GM21737 (cell line): ENCODE data around the gene CTNND2.

Source experiments
- ATAC-seq: cut with Tn5 transposase; IDR thresholded peaks from one replicate; pipeline ENCODE4 v1.9.1; 2021; ENCODE audit warnings: mild to moderate bottlenecking, moderate library complexity; ENCODE audit not compliant: unreplicated experiment

Gene CTNND2

DNA sequence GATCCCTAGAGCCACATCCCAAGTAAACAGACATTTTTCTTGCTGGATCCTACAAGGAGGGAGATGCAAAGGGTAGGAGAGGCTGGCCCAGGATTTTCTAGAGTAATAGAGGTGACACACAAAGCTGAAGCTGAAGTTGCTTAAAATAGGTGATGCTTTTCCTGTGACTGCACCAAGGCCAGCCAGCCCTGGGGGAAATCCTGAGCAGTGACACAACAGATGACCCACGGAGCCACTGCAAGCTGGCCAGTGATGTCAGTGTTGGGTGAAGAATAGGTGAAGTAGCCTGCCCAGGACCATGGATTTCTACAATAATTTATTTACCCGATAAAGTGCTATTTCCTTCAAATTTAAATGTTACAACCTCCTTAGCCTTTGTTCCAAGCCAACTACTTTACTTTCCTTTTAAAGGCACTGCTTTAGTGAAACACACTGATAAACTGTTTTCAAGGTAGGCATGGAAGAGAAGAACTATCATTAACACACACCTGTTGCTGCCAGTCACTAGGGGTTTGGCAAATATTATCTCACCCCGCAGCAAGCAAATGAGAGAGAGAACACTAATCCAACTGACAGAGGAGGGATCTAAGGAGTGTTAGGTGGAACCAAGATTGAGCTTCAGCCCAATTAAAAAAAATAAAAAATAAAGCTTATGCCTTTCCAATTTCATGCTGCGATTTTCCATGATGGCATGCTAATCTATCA lies 123.5 kb downstream of the CTNND2 start:
- ATAC-seq: no peak

DNA sequence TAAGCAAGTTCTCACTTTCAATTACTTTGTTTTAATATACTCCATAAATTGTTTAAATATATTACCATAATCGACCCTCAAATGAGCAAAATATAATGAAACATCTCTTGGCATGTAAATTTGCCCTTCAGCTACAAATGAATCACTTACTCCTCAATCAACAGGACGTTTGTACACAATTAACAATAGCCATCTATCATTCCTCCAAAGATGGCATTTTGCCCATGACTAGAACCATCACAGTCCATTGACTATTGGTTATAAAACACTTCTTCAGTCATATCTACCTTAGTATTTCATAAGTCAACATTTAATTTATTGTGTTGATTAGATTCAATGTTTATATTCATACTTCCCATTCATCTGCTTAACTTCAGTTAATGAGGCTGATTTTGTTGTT lies 127.2 kb downstream of the CTNND2 start:
- no peak for ATAC-seq

DNA sequence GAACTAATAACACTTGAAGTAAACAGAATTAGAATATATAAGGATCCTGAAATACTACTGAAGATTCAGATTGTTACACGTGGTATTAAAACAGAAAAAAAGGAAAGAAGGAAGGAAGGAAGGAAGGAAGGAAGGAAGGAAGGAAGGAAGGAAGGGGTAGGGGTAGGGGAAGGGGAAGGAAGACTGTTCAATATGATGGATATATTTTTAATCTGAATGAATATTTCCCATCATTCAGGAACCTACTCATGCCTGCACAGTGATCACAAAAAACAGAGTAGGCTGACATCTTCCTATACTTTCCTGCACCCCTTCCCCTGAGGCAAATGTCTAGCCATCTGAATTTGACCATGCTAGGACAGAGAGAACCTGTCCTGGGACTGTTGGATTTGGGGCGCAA lies 133.9 kb downstream of the CTNND2 start:
- ATAC-seq: no peak

DNA sequence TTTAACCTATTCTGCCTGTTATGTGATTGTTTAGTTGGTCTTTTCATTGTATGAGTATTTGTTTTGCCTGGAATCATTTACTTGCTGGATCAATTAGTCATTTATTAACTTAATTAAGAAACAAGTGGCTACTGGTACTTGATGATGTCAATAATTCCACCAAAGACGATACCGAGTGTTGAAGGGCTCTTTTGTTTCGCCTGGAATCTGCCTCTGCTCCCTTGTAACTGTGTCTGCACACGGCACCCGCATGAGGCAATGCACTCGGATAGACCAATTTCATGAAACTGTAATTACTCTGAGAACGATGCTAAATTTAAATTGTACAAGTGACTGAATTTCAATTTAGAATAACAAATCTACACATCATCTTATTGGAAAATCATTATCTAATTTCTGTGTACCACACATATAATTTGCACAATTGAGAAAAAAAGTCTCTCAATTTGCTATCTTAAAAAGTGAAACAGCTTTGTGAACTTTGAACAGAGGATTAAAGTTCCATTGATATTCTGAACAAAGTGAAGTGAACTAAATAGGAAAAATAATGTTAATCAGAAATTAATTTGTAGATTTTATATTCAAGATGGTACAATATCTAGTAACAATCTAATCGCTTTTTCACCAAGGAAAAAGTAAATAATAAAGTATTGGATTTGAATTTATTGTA lies 143.2 kb downstream of the CTNND2 start:
- no peak for ATAC-seq

DNA sequence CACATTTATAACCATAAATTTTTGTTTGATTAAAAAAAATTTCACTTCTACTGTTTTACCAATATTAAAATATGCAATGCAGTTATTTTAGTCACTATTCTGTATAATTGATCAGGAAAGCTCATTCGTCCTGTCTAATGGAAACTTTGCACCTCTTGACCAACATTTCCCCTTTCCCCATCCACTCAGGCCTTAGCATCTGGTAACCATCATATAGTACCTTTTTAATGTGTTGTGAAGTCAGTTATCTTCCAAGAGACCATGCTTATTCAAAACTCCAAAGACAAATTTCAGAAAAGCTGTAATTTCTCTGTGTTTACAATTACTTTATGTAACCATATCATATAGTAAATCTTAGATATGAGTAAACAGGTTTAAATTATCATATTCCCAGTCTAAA lies 145.9 kb downstream of the CTNND2 start:
- no peak for ATAC-seq

DNA sequence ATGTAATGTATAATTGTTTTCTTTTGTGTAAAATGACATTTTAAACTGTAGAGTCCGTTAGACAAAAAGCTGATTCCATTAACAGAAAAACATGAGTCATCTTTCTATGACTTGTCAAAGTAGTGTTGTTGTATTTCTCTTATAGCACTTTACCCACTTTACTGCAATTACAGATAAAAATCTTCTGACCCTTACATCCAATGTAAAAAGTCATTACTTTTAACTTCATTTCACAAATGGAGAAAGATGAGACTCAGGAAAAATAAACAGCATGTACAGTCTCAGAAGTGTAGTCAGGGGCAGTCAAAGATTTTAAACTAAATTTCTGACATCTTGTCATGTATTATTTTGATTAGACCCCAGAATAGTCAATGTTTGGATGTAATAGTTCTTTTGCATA lies 146.6 kb downstream of the CTNND2 start:
- no peak for ATAC-seq

DNA sequence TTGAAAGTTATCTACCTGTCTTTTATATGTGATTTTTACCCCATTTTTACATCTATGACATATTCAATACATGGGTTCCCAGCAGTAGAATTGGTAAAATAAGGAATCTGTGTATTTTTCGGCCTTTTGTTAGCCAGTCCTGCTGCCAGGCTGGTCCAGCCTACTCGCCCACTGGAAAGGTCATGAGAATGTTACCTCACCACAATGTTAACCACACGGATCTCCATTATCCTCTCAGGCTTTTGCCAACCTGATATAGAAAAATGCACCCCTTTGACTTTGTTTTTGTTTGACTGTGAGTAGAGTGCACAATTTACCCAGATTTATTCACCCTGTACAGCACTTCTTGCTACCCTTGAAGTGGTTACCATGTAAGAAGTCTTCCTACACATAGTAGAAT lies 167.2 kb downstream of the CTNND2 start:
- no peak for ATAC-seq

DNA sequence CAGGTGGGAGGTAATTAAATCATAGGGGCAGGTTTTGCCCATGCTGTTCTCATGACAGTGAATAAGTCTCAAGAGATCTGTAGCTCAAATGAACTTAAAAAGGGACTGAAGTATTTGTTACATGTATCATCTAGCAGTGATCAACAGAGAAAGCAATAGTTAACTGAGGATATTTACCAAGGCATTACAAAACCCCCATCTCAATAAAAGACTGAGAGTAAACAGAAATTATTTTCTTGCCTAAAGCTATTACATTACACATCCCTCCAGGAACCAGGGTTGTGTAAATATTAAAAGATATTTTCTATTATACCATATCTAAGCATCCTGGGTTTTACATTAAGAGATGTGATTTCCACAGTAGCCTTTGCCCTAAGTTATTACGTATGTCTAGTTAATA lies 169.9 kb downstream of the CTNND2 start:
- ATAC-seq: no peak

DNA sequence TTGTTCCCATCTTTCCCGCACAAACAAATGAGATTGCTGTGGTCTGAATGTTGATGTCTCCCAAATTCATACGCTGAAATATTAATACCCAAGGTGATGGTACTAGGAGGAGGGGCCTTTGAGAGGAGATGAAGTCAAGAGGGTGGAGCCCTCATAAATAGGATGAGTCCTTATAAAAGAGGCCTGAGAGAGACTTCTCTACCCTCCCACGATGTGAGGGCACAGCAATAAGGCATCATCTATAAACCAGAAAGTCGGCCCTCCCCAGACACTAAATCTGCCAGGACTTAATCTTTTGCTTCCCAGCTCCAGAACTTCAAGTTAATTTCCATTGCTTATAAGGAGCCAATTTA lies 170.4 kb downstream of the CTNND2 start:
- no peak for ATAC-seq

DNA sequence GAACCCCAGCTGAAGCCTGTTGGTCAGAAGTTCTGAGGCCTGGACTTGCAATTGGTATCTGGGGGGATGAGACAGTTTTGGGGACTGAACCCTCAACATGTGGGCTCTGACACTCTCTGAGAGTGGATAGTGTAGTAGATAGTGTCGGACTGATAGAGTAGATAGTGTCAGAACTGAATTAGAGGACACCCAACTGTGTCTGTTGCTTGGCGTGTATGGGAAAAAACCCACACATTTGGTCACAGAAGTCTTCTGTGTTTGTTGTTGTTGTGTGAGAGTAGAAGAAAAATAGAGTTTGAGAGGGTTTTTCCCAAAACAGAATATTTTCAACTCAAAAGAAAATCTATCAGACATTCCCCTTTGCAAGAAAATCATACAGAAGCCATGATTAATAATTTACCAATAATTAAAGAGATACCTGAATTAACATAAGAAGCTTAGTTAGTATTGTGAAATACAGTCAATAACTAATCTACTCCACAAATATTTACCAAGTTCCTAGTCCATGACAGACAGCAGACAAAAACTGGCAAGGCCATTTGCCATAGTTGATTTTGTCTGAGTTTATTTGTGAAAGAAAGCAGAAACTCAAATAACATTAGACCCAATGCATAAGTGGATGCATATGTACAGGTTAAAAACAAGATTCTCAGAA lies 170.9 kb downstream of the CTNND2 start:
- no peak for ATAC-seq

DNA sequence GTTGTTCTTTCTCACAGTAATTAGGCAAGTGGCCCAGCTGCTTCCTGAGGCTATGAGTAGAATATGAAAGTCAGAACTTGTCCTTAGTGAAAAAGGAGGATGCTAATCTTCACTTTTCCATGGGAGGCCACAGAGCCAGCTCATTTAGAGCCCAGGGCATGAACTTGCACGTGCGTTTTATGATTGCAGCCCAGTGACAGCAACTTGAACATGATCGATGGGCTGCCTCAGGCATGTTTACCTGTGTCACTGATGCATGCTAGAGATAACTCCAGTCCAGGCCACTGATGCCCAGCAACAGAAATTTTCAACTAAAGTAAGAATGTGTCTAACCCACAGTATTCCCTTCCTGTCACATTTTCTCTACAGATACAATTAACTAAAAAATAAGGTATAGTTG lies 179.3 kb downstream of the CTNND2 start:
- no peak for ATAC-seq

DNA sequence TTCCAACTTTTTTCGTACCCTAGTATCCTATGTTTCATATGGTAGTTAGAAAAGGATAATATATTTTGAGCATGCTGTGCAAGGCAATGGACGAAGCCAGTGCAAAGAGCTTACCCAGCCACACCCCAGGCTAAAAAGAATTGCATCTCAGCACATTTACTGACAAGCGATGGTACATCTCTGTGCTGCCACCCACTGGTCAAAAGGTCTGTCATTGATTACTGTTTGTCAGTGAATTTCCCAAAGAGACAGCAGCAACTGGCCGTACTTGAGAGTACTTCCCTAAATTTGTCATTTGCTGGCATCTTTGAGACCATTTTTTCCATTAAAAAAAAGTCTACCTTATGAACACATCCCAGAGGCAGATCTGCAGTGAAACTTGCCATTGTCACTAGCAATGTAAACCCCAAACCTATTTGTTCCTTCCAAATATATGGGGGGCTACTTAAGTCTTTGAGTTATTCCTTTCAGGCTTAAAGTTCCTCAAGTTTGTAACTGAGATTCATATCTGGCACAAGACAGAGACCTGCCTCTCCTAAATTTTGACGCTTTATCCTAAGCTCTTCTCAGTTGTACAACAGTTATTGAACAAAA lies 184.3 kb downstream of the CTNND2 start:
- ATAC-seq: no peak

DNA sequence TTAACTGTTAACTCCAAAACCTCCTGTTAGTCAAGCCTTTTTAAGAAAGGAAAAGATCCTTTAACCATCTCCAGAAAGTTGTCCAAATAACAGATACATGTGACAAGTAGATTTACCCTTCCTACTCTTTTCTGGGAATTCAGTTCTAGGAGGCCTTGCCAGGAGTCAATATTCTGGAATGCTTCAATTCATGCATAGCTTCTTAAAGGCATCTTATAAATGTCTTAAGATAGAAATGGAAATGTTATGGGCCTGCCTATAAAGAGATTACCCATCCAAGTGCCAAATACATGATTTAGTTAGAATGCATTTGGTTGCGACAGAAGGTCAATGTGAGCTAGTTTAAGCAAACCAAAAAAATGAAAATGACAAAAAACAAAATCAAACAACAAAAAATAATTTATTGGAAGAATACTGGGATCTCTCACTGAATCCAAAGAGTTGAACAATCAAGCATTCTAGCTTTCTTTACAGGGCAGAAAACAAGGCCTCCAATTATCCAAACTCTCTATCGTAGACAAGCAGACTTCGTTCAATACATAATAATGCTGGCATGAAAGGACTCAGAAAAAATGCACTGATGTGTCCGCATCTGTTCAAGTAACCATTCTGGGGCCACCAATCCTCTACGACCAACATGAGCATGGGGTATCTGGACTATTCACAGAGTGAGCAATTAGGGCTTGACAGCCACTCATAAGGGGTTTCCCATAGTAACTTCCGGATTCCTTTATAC lies 188.6 kb downstream of the CTNND2 start:
- ATAC-seq: no peak

DNA sequence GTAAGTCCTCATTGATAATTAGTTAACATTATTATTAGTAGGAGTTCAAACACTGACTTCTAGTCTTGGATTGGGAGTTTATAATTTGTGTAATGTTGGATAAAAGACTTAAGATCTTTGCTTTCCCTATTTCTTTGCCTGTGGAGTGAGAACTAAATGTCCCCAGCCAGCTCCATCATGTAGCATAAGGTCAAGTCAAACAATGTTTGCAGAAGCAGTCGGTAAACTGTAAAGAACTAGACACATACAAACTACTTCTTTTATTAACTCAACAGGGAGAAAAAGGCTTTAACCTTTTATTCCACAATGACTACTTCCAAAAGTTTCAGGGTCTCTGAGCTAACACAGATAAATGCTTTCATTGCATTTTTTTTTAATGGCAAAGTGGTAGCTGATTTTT lies 192.3 kb downstream of the CTNND2 start:
- no peak for ATAC-seq

DNA sequence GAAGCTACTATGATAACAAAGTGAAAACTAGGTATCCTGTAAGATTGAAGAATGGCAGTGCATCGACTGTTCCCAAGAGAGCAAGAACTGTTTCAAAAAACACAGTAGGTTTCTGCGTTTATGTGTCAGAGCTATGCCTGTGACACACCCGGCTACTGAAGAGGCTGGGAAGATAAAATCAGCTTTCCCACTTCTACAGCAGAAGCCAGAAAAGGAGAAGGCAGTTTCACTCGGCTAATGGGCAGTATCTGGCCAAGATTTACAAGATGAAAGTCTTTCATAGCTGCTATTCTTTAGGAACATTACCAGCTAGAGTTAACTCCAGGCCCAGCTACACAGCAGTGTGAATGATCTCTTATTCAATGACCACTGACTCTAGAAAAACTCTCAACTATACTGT lies 195.2 kb downstream of the CTNND2 start:
- no peak for ATAC-seq

DNA sequence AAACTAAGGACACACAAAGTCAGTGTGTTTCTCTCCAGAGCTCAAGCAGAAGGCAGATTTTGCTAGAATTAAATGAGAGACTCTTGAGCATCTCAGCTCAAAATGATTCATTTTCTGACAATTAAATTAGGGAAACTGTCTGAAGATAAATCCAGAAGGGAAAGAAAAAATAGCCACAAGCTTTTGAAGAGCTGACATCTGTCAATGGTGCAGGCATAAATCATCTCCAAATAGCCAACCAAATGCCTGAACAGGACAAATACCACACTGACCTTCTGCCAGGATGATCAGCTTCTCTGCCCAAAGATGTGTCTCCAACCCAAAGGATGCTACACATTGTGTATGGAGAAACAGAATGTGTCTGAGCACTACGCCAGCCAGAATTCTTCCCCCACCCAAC lies 199.3 kb downstream of the CTNND2 start:
- ATAC-seq: no peak

DNA sequence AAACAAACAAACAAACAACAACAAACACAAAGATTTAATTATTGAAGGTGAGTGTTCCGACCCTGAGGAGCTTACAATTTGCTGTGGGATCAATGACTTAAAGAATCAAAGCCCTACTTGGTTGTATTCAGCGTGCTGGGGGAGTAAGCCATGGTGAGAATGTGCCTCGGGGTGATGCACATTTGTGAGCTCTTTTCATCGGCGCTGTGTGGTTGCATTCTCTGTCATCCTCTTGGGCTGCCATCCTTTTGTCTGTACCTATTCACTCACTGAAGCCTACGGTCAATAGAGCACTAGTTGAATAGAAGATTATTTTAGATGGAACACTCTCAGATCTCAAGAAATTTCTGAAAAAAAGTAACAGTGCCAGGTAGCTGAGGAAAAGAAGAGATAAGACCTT lies 203.9 kb downstream of the CTNND2 start:
- no peak for ATAC-seq

DNA sequence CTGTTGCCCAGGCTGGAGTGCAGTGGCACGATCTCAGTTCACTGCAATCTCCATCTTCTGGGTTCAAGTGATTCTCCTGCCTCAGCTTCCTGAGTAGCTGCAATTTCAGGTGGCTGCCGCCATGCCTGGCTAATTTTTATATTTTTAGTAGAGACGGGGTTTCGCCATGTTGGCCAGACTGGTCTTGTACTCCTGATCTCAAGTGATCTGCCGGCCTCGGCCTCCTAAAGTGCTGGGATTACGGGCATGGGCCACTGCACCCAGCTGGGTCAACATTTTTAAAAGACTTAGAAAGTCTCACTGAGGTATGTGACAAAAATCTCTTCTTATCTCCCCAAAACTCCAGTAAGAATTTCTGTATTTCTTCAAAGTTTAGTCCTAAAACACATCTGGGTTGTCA lies 211.6 kb downstream of the CTNND2 start:
- ATAC-seq: no peak

DNA sequence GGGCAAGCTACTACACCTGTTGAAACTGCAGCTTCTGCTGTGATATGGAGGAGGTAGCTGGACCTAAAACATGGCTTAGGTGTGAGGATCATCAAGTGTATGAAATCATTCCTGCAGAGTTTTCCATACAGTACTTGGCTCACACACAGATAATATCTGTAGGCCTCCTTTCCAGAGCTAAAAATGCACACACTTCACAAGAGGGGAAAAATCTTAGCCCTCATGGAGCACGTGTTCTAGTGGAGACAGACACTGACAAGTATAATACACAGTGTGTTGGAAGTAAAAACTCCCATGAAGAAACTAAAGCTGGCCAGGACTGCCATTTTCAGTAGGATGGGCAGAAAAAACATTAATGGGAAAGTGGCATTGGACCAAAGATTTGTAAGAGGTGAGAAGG lies 216.7 kb downstream of the CTNND2 start:
- no peak for ATAC-seq

DNA sequence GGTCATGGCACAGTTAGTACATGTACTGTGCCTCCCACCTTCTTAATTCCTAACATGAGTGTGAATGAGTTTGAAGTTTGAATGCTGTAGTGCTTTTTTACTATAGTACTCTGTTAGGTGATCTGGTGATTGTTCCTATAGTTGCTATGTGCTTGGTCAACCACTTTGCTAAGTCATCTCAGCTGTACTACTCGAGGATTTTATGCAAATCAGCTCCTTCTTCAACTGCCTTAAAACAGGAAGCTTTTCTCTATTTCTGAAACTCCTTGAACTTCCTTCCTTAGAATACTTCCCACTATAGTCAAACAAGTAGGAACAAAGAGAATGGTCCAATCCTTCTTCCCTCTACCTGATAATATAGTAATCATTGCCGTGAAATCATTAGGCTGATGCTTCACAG lies 219.6 kb downstream of the CTNND2 start:
- no peak for ATAC-seq

DNA sequence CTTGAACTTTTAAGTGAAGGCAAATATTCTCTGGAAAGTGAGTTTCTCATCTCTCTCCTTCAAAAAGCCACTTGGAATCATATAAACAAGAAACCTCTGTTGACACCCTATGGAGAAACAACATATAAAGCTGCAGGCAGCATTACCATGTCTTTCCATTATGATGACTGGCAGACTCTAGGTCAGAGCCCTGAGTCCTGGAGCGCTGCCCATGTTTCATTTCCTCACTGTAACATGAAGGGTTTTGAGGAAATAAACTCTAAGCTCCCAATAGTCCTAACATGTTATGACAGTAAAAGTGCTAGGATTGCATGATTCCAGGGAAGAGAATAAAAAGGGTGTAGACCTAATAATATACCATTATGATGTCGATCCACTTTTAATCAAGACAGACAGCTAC lies 220.6 kb downstream of the CTNND2 start:
- ATAC-seq: no peak
